AG04449 (cell line): ENCODE results near the gene CETP.
A peak's percentile ranks its signal among the peaks of the same experiment; 100 is the strongest.

Experiments
- CTCF ChIA-PET: fragments of 350-600 bp; formaldehyde crosslinking; extraction: SDS; loops from one replicate; lab custom pipeline; 2021; ENCODE audit warnings: antibody characterized with exemption; lab: Yijun Ruan, JAX
- POLR2A ChIA-PET: fragments of 400-600, 350-600 bp; formaldehyde crosslinking; extraction: SDS; loops from one replicate; lab custom pipeline; 2020; ENCODE audit warnings: antibody characterized with exemption, inconsistent platforms; lab: Yijun Ruan, JAX
- DNase-seq: peaks from one replicate; pipeline ENCODE4 v3.0.0-alpha.2; 2010; ENCODE audit warnings: low read depth, low spot score
- H3K4me3 ChIP-seq: 2 replicates; pipeline ENCODE4 v1.5.1; 2011; ENCODE audit warnings: low read depth, mild to moderate bottlenecking, control low read depth, low read length
- CTCF ChIP-seq: IDR thresholded peaks from one replicate; pipeline ENCODE4 v1.5.1; 2011; ENCODE audit warnings: mild to moderate bottlenecking, moderate library complexity, low read length, control low read depth, inconsistent platforms; ENCODE audit not compliant: insufficient read depth; ENCODE audit errors: missing control alignments

CETP gene

DNA sequence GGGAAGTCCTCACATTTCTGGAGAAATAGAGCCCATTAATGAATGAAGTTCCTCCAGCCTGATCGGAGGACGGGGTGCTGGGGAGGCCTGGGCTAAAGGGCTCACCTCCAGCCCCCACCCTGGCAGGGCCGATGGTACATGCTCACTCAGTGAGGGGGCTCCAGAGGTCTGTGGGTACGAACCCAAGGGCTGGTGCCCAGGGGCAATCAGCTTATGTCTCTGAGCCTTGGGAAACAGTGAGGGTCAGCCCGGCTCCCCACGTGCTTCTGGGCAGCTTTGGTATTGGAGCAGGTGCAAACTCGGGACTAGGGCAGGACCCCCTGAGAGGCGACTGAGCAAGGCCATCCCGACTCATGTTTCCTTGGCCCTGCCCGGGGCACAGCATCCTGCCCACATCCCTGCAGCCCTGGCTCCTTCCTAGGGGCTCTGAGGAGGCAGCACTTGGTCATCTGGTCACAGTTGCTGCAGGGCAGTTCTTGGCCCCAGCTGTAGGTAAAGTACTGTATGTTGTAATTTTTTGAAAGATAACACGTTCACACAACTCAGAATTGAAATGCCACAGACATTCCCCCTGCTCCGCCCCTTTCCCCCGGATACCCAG is 969 bp upstream of the CETP start:
- H3K4me3 ChIP-seq: no peak overlapping the region
- no peak for DNase-seq
- no peak for TF ChIP-seq CTCF
- POLR2A ChIA-PET: interaction anchor here (0.8 kb wide), 1 partner anchor 17 kb away, joined by 4 read pairs; no protein-coding TSS in a partner anchor
- CTCF ChIA-PET: interaction anchor here (1.0 to 5.3 kb wide), 2 partner anchors 8 to 127 kb away, joined by 3 to 49 read pairs; no protein-coding TSS in a partner anchor

GRCh38 chr16:56961386-56961785 is 364 bp upstream of the CETP start:
- CTCF ChIA-PET: interaction anchor here (1.0 to 5.3 kb wide), 5 partner anchors 9 to 128 kb away, joined by 3 to 49 read pairs (median 4); no protein-coding TSS in a partner anchor
- TF ChIP-seq CTCF: no peak
- no peak overlapping the region for H3K4me3 ChIP-seq

DNA sequence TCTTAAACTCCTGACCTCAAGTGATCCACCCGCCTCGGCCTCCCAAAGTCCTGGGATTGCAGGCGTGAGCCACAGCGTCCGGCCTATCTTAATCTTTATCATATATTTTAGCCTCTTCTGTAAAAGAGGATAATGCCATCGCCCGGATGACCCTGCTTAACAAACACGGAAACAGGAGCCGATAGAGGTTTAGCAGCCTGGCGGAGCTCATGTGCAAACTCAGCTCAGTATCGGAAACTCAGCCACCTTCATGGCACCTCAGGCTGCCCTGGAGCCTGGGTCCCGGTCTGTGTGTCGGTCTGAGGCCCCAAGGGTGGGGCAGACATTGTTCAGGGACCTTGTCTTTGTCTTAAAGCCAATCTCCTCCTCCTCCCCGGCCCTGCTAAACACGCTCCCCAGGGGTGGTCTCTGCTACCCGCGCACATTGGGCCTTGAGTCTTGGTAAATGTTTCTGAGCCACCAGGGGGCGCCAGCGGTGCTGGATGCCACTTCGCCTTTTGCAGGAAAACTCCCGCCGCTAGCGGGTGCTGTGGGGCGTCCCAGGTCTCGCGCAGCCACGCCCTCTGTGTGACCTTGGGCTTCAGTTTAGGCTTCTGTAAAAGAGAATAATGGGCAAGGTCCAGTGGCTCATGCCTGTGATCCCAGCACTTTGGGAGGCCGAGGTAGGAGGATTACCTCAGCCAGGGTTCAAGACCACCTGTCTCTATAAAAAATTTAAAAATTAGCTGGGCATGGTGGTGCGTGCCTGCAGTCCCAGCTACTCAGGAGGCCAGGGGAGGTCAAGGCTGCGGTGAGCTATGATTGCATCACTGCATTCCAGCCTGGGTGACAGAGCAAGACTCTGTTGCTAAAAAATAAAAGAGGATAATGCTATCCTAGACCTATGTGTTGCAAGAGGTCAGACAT is 2.7 kb downstream of the CETP start:
- DNase-seq: peak; percentile 36
- ChIA-PET POLR2A (no interaction called here), CTCF (interaction anchor here (0.7 to 5.3 kb wide), 15 partner anchors 8 to 202 kb away, joined by 3 to 49 read pairs (median 3); no protein-coding TSS in a partner anchor)
- H3K4me3 ChIP-seq: no peak overlapping the region
- TF ChIP-seq CTCF: peak; percentile 76

More at GRCh38 chr16:56961386-56961785, 364 bp upstream of the CETP start:
- no peak for DNase-seq
- POLR2A ChIA-PET: interaction anchor here (0.8 kb wide), 1 partner anchor 16 kb away, joined by 4 read pairs; no protein-coding TSS in a partner anchor

- H3K4me3 ChIP-seq: no peak overlapping the region
- POLR2A ChIA-PET: interaction anchor here (1.3 kb wide), 1 partner anchor 15 kb away, joined by 5 read pairs; no protein-coding TSS in a partner anchor
- DNase-seq: no peak
- no peak for TF ChIP-seq CTCF
- CTCF ChIA-PET: interaction anchor here (0.8 to 5.3 kb wide), 13 partner anchors 8 to 173 kb away, joined by 3 to 49 read pairs (median 3); partner anchors contain the start of gene CPNE2
These were observed 3.7 kb downstream of the CETP start for GRCh38 chr16:56965149-56966092.

DNA sequence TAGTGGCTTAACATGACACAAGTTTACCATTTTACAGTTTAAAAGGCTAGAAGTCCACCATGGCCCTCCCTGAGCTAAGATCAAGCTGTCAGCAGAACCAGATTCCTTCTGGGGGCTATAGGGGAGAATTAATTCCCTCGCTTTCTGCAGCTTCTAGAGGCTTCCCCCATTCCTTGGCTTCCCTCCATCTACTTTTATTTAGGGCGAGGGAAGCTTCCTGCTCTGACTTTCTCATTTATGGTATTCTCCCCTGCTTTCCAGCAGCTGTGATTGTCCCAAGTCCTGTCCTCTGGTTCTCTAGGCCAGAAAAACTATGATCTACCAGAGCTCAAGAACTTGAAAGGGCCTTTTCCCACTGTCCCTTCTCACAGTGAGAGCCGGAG is 4.3 kb downstream of the CETP start:
- no peak for DNase-seq
- ChIA-PET CTCF (interaction anchor here (0.9 to 5.1 kb wide), 6 partner anchors 9 to 126 kb away, joined by 3 to 40 read pairs (median 4); partner anchors contain the start of gene CPNE2), POLR2A (interaction anchor here (1.3 kb wide), 1 partner anchor 15 kb away, joined by 5 read pairs; no protein-coding TSS in a partner anchor)
- H3K4me3 ChIP-seq: no peak overlapping the region
- no peak for TF ChIP-seq CTCF
